MCF 10A (cell line): ENCODE measurements around the gene PSMD14. TPM values are rescaled to one million over a fixed set of nuclear protein-coding genes. Genes with fewer than 3 reads are reported as not detected.

Source experiments
- BruUV-seq: library from RNA; stranded (reverse); fragments of 400-500 nt; replicated peaks from 2 replicates; lab custom pipeline; 2021; lab: Mats Ljungman, UMichigan
- CTCF ChIA-PET: fragments of 300-600 bp; sonication (Branson Sonifier 250); formaldehyde crosslinking; extraction: SDS; loops from one replicate; lab custom pipeline; 2021; ENCODE audit warnings: antibody characterized with exemption, inconsistent platforms; lab: Yijun Ruan, JAX
- POLR2A ChIA-PET: fragments of 300-600, 350-650 bp; sonication (Branson Sonifier 250); formaldehyde crosslinking; extraction: SDS; loops from one replicate; lab custom pipeline; 2020; ENCODE audit warnings: antibody characterized with exemption, inconsistent platforms; lab: Yijun Ruan, JAX
- DNase-seq: peaks from one replicate; pipeline ENCODE4 v3.0.0-alpha.2; 2018; ENCODE audit not compliant: unreplicated experiment
- H3K27ac Mint-ChIP-seq: one replicate; pipeline ENCODE4 v1.8.0; 2022; ENCODE audit warnings: mild to moderate bottlenecking, low read depth, mixed read lengths; ENCODE audit not compliant: unreplicated experiment
- H3K27me3 Mint-ChIP-seq: one replicate; pipeline ENCODE4 v1.8.0; 2022; ENCODE audit warnings: mixed read lengths; ENCODE audit not compliant: insufficient read depth, unreplicated experiment
- H3K36me3 Mint-ChIP-seq: one replicate; pipeline ENCODE4 v1.8.0; 2022; ENCODE audit warnings: mild to moderate bottlenecking, moderate library complexity, mixed read lengths; ENCODE audit not compliant: insufficient read depth, unreplicated experiment
- H3K4me1 Mint-ChIP-seq: one replicate; pipeline ENCODE4 v1.8.0; 2022; ENCODE audit warnings: mixed read lengths; ENCODE audit not compliant: insufficient read depth, unreplicated experiment
- H3K4me3 Mint-ChIP-seq: one replicate; pipeline ENCODE4 v1.8.0; 2022; ENCODE audit warnings: mild to moderate bottlenecking, moderate library complexity, mixed read lengths; ENCODE audit not compliant: unreplicated experiment
- H3K9me3 Mint-ChIP-seq: one replicate; pipeline ENCODE4 v1.8.0; 2022; ENCODE audit warnings: mixed read lengths; ENCODE audit not compliant: unreplicated experiment
- CTCF ChIP-seq: fragments of 200-600 bp; IDR thresholded peaks from one replicate; pipeline ENCODE4 v1.8.0; 2022; ENCODE audit warnings: antibody characterized with exemption, mild to moderate bottlenecking; ENCODE audit not compliant: unreplicated experiment
- intact Hi-C: fragments of 100-400 bp; cut with micrococcal nuclease; formaldehyde crosslinking; loops from 2 replicates; pipeline ENCODE4 v1.14.1; 2022
- total RNA-seq: library from RNA; stranded (reverse); gene quantifications from 2 replicates; pipeline ENCODE4 v1.2.3, GENCODE V29; 2022

PSMD14 gene
- total RNA-seq, 1 experiment from 2014 or later = 130 TPM

GRCh38 chr2:161418715-161419637 lies 110.8 kb downstream of the PSMD14 start:
- no TSS peak for BruUV-seq
- H3K4me1 Mint-ChIP-seq = peaks cover 14% of the 10 kb centered on the region
- POLR2A ChIA-PET = no interaction called here
- peaks cover 14% of the 10 kb centered on the region for H3K36me3 Mint-ChIP-seq
- peaks cover under 1% of the 10 kb centered on the region for H3K9me3 Mint-ChIP-seq
- no peak for TF ChIP-seq CTCF
- CTCF ChIA-PET = interaction anchor here (1.1 kb wide), 1 partner anchor 527 kb away, joined by 3 read pairs; no protein-coding TSS in a partner anchor
- intact Hi-C loops = no loop called here
- peaks cover 41% of the 10 kb centered on the region for H3K27me3 Mint-ChIP-seq
- H3K27ac Mint-ChIP-seq = no peak overlapping the region
- no peak for DNase-seq
- no peak overlapping the region for H3K4me3 Mint-ChIP-seq

GRCh38 chr2:161419638-161420190 lies 111.5 kb downstream of the PSMD14 start:
- no peak overlapping the region for H3K27ac Mint-ChIP-seq
- H3K36me3 Mint-ChIP-seq = peaks cover 14% of the 10 kb centered on the region
- DNase-seq = no peak
- BruUV-seq = no TSS peak
- no peak for TF ChIP-seq CTCF
- H3K27me3 Mint-ChIP-seq = peaks cover 41% of the 10 kb centered on the region
- intact Hi-C loops = no loop called here
- CTCF ChIA-PET = interaction anchor here (1.1 kb wide), 1 partner anchor 526 kb away, joined by 3 read pairs; no protein-coding TSS in a partner anchor
- H3K9me3 Mint-ChIP-seq = peaks cover 8% of the 10 kb centered on the region
- H3K4me1 Mint-ChIP-seq = peaks cover 14% of the 10 kb centered on the region
- H3K4me3 Mint-ChIP-seq = no peak overlapping the region
- POLR2A ChIA-PET = no interaction called here

GRCh38 chr2:161420406-161421074 lies 112.3 kb downstream of the PSMD14 start:
- POLR2A ChIA-PET = interaction anchor here (0.7 kb wide), 1 partner anchor 9 kb away, joined by 3 read pairs; no protein-coding TSS in a partner anchor
- no peak for TF ChIP-seq CTCF
- CTCF ChIA-PET = no interaction called here
- Mint-ChIP-seq H3K27me3 (peaks cover 35% of the 10 kb centered on the region), H3K36me3 (peaks cover 14% of the 10 kb centered on the region), H3K4me1 (peaks cover 14% of the 10 kb centered on the region), H3K9me3 (peaks cover 8% of the 10 kb centered on the region), H3K27ac (no peak overlapping the region), H3K4me3 (no peak overlapping the region)
- no TSS peak for BruUV-seq
- no peak for DNase-seq
- intact Hi-C loops = no loop called here

GRCh38 chr2:161421686-161422085 lies 113.5 kb downstream of the PSMD14 start:
- CTCF ChIA-PET = no interaction called here
- Mint-ChIP-seq H3K27me3 (peaks cover 23% of the 10 kb centered on the region), H3K4me3 (no peak overlapping the region), H3K4me1 (peaks cover 3% of the 10 kb centered on the region), H3K27ac (no peak overlapping the region), H3K9me3 (peaks cover 8% of the 10 kb centered on the region), H3K36me3 (peaks cover 6% of the 10 kb centered on the region)
- BruUV-seq = no TSS peak
- no peak for TF ChIP-seq CTCF
- intact Hi-C loops = no loop called here
- no peak for DNase-seq
- POLR2A ChIA-PET = no interaction called here
